ENCODE results near the gene CREBBP.

GRCh38 chr16:3774819-3775218 lies 105.7 kb downstream of the CREBBP start:
- TF ChIP-seq SIN3A (IDR thresholded peaks at IDR 0.05; ENCODE audit: borderline replicate concordance, insufficient read depth, low read length) (no peak), TAF1 (IDR thresholded peaks at IDR 0.05; ENCODE audit: borderline replicate concordance, insufficient read depth, low read length) (no peak), POLR2AphosphoS5 (IDR thresholded peaks at IDR 0.05; ENCODE audit: low read depth, low read length) (no peak), FOXP2 (optimal IDR thresholded peaks at IDR 0.05; ENCODE audit: borderline replicate concordance, extremely low read depth, extremely low read length, insufficient read depth) (no peak)
- TF ChIP-seq, protein P1, sequence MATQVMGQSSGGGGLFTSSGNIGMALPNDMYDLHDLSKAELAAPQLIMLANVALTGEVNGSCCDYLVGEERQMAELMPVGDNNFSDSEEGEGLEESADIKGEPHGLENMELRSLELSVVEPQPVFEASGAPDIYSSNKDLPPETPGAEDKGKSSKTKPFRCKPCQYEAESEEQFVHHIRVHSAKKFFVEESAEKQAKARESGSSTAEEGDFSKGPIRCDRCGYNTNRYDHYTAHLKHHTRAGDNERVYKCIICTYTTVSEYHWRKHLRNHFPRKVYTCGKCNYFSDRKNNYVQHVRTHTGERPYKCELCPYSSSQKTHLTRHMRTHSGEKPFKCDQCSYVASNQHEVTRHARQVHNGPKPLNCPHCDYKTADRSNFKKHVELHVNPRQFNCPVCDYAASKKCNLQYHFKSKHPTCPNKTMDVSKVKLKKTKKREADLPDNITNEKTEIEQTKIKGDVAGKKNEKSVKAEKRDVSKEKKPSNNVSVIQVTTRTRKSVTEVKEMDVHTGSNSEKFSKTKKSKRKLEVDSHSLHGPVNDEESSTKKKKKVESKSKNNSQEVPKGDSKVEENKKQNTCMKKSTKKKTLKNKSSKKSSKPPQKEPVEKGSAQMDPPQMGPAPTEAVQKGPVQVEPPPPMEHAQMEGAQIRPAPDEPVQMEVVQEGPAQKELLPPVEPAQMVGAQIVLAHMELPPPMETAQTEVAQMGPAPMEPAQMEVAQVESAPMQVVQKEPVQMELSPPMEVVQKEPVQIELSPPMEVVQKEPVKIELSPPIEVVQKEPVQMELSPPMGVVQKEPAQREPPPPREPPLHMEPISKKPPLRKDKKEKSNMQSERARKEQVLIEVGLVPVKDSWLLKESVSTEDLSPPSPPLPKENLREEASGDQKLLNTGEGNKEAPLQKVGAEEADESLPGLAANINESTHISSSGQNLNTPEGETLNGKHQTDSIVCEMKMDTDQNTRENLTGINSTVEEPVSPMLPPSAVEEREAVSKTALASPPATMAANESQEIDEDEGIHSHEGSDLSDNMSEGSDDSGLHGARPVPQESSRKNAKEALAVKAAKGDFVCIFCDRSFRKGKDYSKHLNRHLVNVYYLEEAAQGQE (IDR thresholded peaks at IDR 0.05; ENCODE audit: insufficient read depth in 1 of 2, low read depth in 2 of 2, low read length in 2 of 2): no peak
